Panc1 (cell line): ENCODE measurements around the gene MAD1L1. TPM values are rescaled to one million over a fixed set of nuclear protein-coding genes. Genes with fewer than 3 reads are reported as not detected.

Experiments used
- ATAC-seq: fragments of 200-7000 bp; cut with Tn5 transposase; 2 replicates; pipeline ENCODE4 v1.9.1; 2020; ENCODE audit warnings: mild to moderate bottlenecking, moderate library complexity
- BruUV-seq: library from RNA; stranded (reverse); fragments of 400-500 nt; replicated peaks from 2 replicates; lab custom pipeline; 2021; lab: Mats Ljungman, UMichigan
- CTCF ChIA-PET: fragments of 300-600 bp; sonication (Branson Sonifier 250); formaldehyde crosslinking; loops from one replicate; lab custom pipeline; 2022; ENCODE audit warnings: antibody characterized with exemption; lab: Charles Lee
- POLR2A ChIA-PET: fragments of 300-600 bp; sonication (Branson Sonifier 250); formaldehyde crosslinking; loops from one replicate; lab custom pipeline; 2022; ENCODE audit warnings: antibody characterized with exemption; lab: Charles Lee
- DNase-seq: peaks from one replicate; pipeline ENCODE4 v3.0.0-alpha.2; 2010; ENCODE audit warnings: low read depth, low spot score
- H3K27ac ChIP-seq: 2 replicates; pipeline ENCODE4 v1.5.1; 2011; ENCODE audit warnings: mild to moderate bottlenecking, low read length, inconsistent platforms
- H3K27me3 ChIP-seq: fragments of 200-500 bp; sonication (Bioruptor generic); 2 replicates; pipeline ENCODE4 v1.6.0; 2014; ENCODE audit warnings: low read length, inconsistent platforms; ENCODE audit not compliant: control insufficient read depth, insufficient read depth
- H3K36me3 ChIP-seq: fragments of 200-500 bp; sonication (Bioruptor generic); 2 replicates; pipeline ENCODE4 v1.5.1; 2014; ENCODE audit warnings: inconsistent platforms, mild to moderate bottlenecking, low read length, moderate library complexity; ENCODE audit not compliant: control insufficient read depth, insufficient read depth
- H3K4me1 ChIP-seq: 2 replicates; pipeline ENCODE4 v1.5.1; 2011; ENCODE audit warnings: inconsistent platforms, mild to moderate bottlenecking, low read length, moderate library complexity; ENCODE audit not compliant: control insufficient read depth, insufficient read depth
- H3K4me3 ChIP-seq, 2 experiments: 2 replicates each; pipeline ENCODE4 v1.5.1; 2011 to 2012; ENCODE audit warnings: low read depth in 2 of 2, low read length in 2 of 2, mild to moderate bottlenecking in 2 of 2, inconsistent platforms in 1 of 2, moderate library complexity in 1 of 2
- H3K9me3 ChIP-seq: fragments of 200-500 bp; sonication (Bioruptor generic); 2 replicates; pipeline ENCODE4 v1.5.1; 2014; ENCODE audit warnings: low read depth, mild to moderate bottlenecking, inconsistent platforms, low read length, moderate library complexity; ENCODE audit not compliant: control insufficient read depth, insufficient read depth
- POLR2AphosphoS5 ChIP-seq: IDR thresholded peaks from 2 replicates; pipeline ENCODE4 v1.6.1; 2012; ENCODE audit warnings: mild to moderate bottlenecking, low read depth, low read length, moderate library complexity
- SIN3A ChIP-seq: IDR thresholded peaks from 2 replicates; pipeline ENCODE4 v1.6.1; 2012; ENCODE audit warnings: low read depth, mild to moderate bottlenecking, low read length, moderate library complexity, borderline replicate concordance; ENCODE audit not compliant: insufficient read depth
- TCF7L2 ChIP-seq: IDR thresholded peaks from 2 replicates; pipeline ENCODE4 v1.6.1; 2011; ENCODE audit warnings: mild to moderate bottlenecking, low read depth, low read length, inconsistent platforms
- in situ Hi-C: cut with HindIII; loops from 2 replicates; pipeline ENCODE4 v1.10.0; 2016; ENCODE audit warnings: low sequenced_read_pairs, low pct_unique_long_range_greater_than_20kb
- intact Hi-C: fragments of 100-400 bp; cut with micrococcal nuclease; formaldehyde crosslinking; loops from one replicate; pipeline ENCODE4 v1.10.0; 2022; ENCODE audit not compliant: unreplicated experiment
- total RNA-seq: library from RNA; stranded (reverse); gene quantifications from one replicate; pipeline ENCODE4 v1.2.1, GENCODE V29; 2021; ENCODE audit not compliant: unreplicated experiment
- TF ChIP-seq, protein P1 (sequence below): fragments of 450-650 bp; IDR thresholded peaks from 2 replicates; pipeline ENCODE4 v1.5.1; 2017; ENCODE audit warnings: mild to moderate bottlenecking
- TF ChIP-seq, protein P2 (sequence below), 2 experiments: IDR thresholded peaks; 2 replicates each; pipeline ENCODE4 v1.6.1; 2011 to 2012; ENCODE audit warnings: low read depth in 2 of 2, control low read depth in 1 of 2, low read length in 1 of 2, mild to moderate bottlenecking in 1 of 2, moderate library complexity in 1 of 2; ENCODE audit not compliant: insufficient read depth in 1 of 2

MAD1L1 gene
- total RNA-seq, 1 experiment from 2014 or later: 70.8 TPM

DNA sequence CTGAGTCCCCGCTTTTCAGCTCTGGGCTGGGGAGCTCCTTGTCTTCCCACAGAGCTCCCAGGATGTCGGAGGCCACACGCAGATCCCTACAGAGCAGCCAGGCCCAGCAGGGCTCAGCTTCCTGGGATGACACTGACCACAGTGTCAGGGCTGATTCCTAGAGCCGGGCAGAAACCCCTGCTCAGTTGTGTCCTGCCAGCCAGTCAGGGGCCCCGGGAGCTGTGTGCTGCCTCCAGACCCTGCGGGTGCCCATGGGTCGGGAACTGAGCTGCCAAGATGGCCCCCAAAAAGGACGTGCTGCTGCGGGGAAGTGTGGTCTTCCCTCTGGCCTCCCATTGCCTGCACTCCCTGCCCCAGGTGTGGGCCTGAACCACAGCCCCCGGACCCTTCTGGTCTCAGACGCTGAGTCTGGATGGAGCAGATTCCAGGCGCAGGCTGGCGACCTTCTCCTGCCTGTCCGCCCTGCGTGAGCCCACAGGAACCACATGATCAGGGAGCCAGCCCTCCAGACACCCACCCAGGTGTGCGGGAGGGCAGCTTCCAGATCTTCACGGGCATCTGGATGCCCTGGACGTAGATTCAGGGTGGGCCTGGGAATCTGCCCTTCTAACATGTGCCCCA, 217.4 kb downstream of the MAD1L1 start:
- CTCF ChIA-PET: interaction anchor here (0.5 kb wide), 1 partner anchor 436 kb away, joined by 8 read pairs; no protein-coding TSS in a partner anchor
- H3K9me3 ChIP-seq: no peaks in the 10 kb centered on the region
- ATAC-seq (no peak), DNase-seq (no peak)
- H3K4me3 ChIP-seq: no peak overlapping the region
- intact Hi-C loops (no loop called here), in situ Hi-C loops (no loop called here)
- TF ChIP-seq POLR2AphosphoS5: no peak
- TF ChIP-seq, protein P1, sequence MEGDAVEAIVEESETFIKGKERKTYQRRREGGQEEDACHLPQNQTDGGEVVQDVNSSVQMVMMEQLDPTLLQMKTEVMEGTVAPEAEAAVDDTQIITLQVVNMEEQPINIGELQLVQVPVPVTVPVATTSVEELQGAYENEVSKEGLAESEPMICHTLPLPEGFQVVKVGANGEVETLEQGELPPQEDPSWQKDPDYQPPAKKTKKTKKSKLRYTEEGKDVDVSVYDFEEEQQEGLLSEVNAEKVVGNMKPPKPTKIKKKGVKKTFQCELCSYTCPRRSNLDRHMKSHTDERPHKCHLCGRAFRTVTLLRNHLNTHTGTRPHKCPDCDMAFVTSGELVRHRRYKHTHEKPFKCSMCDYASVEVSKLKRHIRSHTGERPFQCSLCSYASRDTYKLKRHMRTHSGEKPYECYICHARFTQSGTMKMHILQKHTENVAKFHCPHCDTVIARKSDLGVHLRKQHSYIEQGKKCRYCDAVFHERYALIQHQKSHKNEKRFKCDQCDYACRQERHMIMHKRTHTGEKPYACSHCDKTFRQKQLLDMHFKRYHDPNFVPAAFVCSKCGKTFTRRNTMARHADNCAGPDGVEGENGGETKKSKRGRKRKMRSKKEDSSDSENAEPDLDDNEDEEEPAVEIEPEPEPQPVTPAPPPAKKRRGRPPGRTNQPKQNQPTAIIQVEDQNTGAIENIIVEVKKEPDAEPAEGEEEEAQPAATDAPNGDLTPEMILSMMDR: no peak
- H3K4me1 ChIP-seq: no peaks in the 10 kb centered on the region
- no peak overlapping the region for H3K27ac ChIP-seq
- no peaks in the 10 kb centered on the region for H3K36me3 ChIP-seq
- POLR2A ChIA-PET: no interaction called here
- no TSS peak for BruUV-seq
- H3K27me3 ChIP-seq: no peaks in the 10 kb centered on the region

DNA sequence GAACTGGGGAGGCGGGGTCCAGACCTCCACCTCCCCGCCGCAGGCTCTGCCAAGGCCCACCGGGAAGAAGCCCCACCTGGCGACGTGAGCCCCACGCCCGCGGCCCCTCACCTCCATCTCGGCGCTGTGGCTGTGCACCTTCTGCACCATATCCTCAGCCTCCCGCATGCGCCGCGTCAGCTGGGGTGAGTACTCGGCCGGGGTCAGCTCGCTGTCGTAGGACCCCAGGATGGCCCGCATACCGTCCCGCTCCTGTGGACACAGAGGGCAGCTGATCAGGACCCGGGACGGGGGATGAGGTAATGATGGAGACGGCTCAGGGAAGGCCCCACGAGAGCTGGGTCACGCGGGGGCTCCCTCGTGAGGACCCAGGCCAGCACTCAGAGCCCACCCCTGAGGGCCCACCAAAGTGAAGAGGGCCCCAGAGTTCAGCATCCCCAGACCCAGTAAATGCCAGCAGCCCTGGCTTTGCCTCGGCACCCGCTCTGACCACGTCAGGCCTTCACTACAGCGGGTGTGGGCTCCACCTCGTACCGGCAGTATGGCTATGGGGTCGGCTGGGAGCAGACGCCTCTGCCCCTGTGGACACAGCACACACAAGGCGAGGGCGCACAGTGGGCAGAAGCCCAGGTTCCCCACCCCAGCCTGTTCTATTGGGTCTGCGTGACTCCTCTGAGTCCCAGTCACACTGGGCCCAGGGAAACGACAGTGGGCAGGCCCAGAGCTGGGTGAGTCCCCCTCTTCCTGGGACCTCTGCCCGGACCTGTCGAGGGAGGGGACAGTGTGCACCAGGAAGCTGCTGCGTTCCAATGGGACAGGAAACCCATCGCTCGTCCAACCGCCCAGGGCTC, 218.1 kb downstream of the MAD1L1 start:
- intact Hi-C loops: no loop called here
- TF ChIP-seq POLR2AphosphoS5: no peak
- TF ChIP-seq, protein P2, sequence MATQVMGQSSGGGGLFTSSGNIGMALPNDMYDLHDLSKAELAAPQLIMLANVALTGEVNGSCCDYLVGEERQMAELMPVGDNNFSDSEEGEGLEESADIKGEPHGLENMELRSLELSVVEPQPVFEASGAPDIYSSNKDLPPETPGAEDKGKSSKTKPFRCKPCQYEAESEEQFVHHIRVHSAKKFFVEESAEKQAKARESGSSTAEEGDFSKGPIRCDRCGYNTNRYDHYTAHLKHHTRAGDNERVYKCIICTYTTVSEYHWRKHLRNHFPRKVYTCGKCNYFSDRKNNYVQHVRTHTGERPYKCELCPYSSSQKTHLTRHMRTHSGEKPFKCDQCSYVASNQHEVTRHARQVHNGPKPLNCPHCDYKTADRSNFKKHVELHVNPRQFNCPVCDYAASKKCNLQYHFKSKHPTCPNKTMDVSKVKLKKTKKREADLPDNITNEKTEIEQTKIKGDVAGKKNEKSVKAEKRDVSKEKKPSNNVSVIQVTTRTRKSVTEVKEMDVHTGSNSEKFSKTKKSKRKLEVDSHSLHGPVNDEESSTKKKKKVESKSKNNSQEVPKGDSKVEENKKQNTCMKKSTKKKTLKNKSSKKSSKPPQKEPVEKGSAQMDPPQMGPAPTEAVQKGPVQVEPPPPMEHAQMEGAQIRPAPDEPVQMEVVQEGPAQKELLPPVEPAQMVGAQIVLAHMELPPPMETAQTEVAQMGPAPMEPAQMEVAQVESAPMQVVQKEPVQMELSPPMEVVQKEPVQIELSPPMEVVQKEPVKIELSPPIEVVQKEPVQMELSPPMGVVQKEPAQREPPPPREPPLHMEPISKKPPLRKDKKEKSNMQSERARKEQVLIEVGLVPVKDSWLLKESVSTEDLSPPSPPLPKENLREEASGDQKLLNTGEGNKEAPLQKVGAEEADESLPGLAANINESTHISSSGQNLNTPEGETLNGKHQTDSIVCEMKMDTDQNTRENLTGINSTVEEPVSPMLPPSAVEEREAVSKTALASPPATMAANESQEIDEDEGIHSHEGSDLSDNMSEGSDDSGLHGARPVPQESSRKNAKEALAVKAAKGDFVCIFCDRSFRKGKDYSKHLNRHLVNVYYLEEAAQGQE (IDR thresholded peaks at IDR 0.05; ENCODE audit: insufficient read depth in 1 of 2, low read depth in 2 of 2, low read length in 1 of 2): no peak
- TF ChIP-seq TCF7L2: no peak
- TF ChIP-seq, protein P1: no peak
- TF ChIP-seq SIN3A: no peak
- POLR2A ChIA-PET: no interaction called here
- no TSS peak for BruUV-seq
- Histone ChIP-seq H3K4me1 (no peaks in the 10 kb centered on the region), H3K36me3 (no peaks in the 10 kb centered on the region), H3K27me3 (no peaks in the 10 kb centered on the region), H3K4me3 (no peak overlapping the region), H3K9me3 (no peaks in the 10 kb centered on the region), H3K27ac (no peak overlapping the region)
- CTCF ChIA-PET: interaction anchor here (0.5 kb wide), 1 partner anchor 435 kb away, joined by 8 read pairs; no protein-coding TSS in a partner anchor
- ATAC-seq (no peak), DNase-seq (no peak)
- in situ Hi-C loops: no loop called here
